Activated CD4-positive, alpha-beta T cell treated with anti-CD3 and anti-CD28 coated beads for 36 hours (primary cell): Measurements from ENCODE around the gene DCHS1. TPM values are rescaled to one million over a fixed set of nuclear protein-coding genes. Genes with fewer than 3 reads are reported as not detected.

Source experiments
- ATAC-seq: fragments of 200-7000 bp; cut with Tn5 transposase; one replicate; pipeline ENCODE4 v1.10.0; 2021; ENCODE audit warnings: mild to moderate bottlenecking, moderate library complexity
- CTCF ChIA-PET: fragments of 350-600 bp; sonication (Branson Sonifier 250); formaldehyde crosslinking; loops from one replicate; lab custom pipeline; 2021; ENCODE audit warnings: antibody characterized with exemption; lab: Charles Lee
- POLR2A ChIA-PET: fragments of 350-600 bp; sonication (Branson Sonifier 250); formaldehyde crosslinking; loops from one replicate; lab custom pipeline; 2021; ENCODE audit warnings: antibody characterized with exemption, inconsistent platforms; lab: Charles Lee
- DNase-seq: peaks from one replicate; pipeline ENCODE4 v3.0.0-alpha.2; 2020
- H3K27ac Mint-ChIP-seq: one replicate; pipeline ENCODE4 v1.8.0; 2021; ENCODE audit warnings: mixed read lengths
- H3K27me3 Mint-ChIP-seq: one replicate; pipeline ENCODE4 v1.8.0; 2021; ENCODE audit warnings: mixed read lengths
- H3K36me3 Mint-ChIP-seq: one replicate; pipeline ENCODE4 v1.8.0; 2021; ENCODE audit warnings: low read depth, mixed read lengths
- H3K4me1 Mint-ChIP-seq: one replicate; pipeline ENCODE4 v1.8.0; 2021; ENCODE audit warnings: mixed read lengths
- H3K4me3 Mint-ChIP-seq: one replicate; pipeline ENCODE4 v1.8.0; 2021; ENCODE audit warnings: mild to moderate bottlenecking, moderate library complexity, mixed read lengths
- H3K9me3 Mint-ChIP-seq: one replicate; pipeline ENCODE4 v1.8.0; 2021; ENCODE audit warnings: low read depth, mixed read lengths
- intact Hi-C, 2 experiments: fragments of 100-400 bp; cut with DNase I in 1 of 2; cut with micrococcal nuclease in 1 of 2; formaldehyde crosslinking; loops; one replicate each; pipeline versions ENCODE4 v1.14.2 to v1.15.1; 2022 to 2024; cut with DNase I, micrococcal nuclease
- total RNA-seq, 2 experiments: library from RNA; stranded (reverse); gene quantifications; one replicate each; pipeline ENCODE4 v1.2.3, GENCODE V29; 2021

The DCHS1 gene
- total RNA-seq, 2 experiments from 2014 or later = 0.78 to 0.91 TPM

DNA sequence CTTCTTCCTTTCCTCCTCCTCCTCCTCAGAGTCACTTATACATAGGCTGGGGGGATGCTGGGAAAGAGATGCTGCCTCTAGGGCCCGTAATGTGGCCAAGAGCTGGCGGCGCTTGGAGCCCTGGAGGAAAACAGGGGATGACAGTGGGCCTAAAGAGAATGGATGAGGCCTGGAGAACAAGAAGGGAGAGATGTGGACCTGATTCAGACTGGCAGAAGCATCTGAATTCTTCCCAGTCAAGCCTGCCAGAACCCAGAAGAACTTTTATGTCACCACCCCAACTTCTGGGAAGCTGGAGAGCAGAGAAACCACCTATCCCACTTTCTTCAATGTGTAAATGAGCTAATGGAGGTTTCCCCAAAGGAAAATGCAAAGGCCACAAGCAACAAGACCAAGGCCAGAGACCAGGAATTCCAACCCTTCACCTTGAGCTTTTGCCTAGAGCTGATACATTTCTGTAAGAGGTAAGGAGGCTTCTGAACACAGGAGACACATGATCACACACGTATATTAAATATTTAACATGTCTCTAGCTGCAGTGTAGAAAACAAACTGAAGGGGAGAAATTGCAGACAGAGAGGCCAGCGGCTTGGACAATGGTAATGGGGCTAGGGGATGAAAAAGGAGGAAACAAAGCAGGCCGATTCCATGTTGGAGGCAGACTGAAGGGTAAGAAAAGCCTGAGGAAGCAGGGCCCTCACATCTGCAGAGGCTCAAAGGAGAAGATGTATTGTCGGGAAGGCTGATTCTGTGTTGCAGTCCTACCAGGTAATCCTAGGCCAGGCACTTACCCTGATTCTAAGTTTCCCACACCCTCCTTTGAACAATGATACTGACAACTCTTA, 53.3 kb downstream of the DCHS1 start:
- Mint-ChIP-seq H3K9me3 (no peaks in the 10 kb centered on the region), H3K27me3 (no peaks in the 10 kb centered on the region), H3K36me3 (peaks cover 36% of the 10 kb centered on the region), H3K4me1 (peaks cover 31% of the 10 kb centered on the region), H3K27ac (peak overlapping the region; percentile 40), H3K4me3 (no peak overlapping the region)
- ChIA-PET POLR2A (interaction anchor here (0.6 to 1.5 kb wide), 3 partner anchors 10 to 65 kb away, joined by 3 to 5 read pairs (median 4); partner anchors contain the start of gene TAF10), CTCF (interaction anchor here (0.7 to 1.4 kb wide), 5 partner anchors 10 to 136 kb away, joined by 3 read pairs; partner anchors contain the start of gene MRPL17)
- ATAC-seq = no peak
- intact Hi-C loops = loop anchor here (2.0 to 10.0 kb wide), 5 partner anchors 144 to 910 kb away; partner anchors contain the start of genes APBB1 (in 1 of the 2) and PPFIBP2 (in 1 of the 2)
- no peak for DNase-seq

DNA sequence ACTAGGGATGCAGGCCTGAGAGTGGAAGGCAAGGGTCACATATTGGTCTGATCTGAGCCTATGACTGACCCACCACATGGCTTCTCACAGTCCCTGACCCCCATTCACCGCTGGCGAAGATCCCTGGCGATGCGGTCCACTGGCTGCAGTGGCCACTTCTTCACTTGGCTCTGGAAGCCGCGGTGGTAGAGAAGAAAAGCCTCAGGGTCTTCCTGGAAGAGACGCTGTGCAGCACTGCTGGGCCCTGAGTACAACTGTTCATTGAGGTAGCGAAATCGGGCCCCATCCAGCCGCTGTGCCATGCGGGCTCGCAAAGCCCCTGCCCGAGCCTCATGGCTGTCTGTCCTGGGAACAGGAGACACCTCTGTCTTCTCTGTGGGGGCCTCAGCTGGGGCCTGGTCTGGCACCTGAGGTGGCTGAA, 54.6 kb downstream of the DCHS1 start:
- ATAC-seq (no peak), DNase-seq (no peak)
- Mint-ChIP-seq H3K4me1 (peaks cover 30% of the 10 kb centered on the region), H3K27me3 (no peaks in the 10 kb centered on the region), H3K4me3 (no peak overlapping the region), H3K9me3 (no peaks in the 10 kb centered on the region), H3K36me3 (peaks cover 41% of the 10 kb centered on the region), H3K27ac (no peak overlapping the region)
- ChIA-PET POLR2A (no interaction called here), CTCF (no interaction called here)
- intact Hi-C loops = loop anchor here (5.0 to 10.0 kb wide), 3 partner anchors 146 to 911 kb away; partner anchors contain the start of genes APBB1 (in 1 of the 2) and PPFIBP2 (in 1 of the 2)

DNA sequence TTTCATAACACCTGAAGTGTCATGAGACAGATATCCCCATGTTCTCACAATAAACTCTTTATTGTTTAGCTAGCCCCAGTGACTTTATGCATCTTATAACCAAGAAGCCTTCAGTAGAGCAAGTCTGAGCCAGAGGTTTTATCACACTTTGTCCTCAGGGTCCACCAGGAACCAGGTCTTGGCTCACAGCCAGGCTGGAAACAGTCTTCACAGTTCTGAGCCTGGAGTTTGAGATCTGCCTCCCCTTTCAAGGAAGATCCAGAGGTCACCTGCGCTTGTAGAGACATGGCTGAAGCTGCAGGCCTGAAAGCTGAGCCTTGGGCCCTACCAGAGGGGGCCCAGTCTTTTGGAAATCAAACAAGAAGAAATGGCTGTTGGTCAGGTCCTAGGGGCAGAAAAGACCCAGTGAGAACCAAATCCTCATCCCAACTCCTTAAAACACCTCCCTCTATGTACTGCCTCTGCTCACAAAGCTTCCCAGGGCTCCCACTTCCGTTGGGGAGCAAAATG, 55.7 kb downstream of the DCHS1 start:
- POLR2A ChIA-PET = interaction anchor here (1.2 kb wide), 1 partner anchor 50 kb away, joined by 3 read pairs; no protein-coding TSS in a partner anchor
- ATAC-seq (no peak), DNase-seq (no peak)
- no peak overlapping the region for H3K27ac Mint-ChIP-seq
- peaks cover 39% of the 10 kb centered on the region for H3K36me3 Mint-ChIP-seq
- H3K9me3 Mint-ChIP-seq = no peaks in the 10 kb centered on the region
- H3K4me1 Mint-ChIP-seq = peaks cover 30% of the 10 kb centered on the region
- H3K27me3 Mint-ChIP-seq = no peaks in the 10 kb centered on the region
- intact Hi-C loops = loop anchor here (5.0 to 10.0 kb wide), 3 partner anchors 147 to 912 kb away; partner anchors contain the start of genes APBB1 (in 1 of the 2) and PPFIBP2 (in 1 of the 2)
- CTCF ChIA-PET = interaction anchor here (0.8 to 1.9 kb wide), 4 partner anchors 13 to 83 kb away, joined by 3 to 5 read pairs (median 4); partner anchors contain the start of genes MRPL17 and TPP1
- H3K4me3 Mint-ChIP-seq = no peak overlapping the region

DNA sequence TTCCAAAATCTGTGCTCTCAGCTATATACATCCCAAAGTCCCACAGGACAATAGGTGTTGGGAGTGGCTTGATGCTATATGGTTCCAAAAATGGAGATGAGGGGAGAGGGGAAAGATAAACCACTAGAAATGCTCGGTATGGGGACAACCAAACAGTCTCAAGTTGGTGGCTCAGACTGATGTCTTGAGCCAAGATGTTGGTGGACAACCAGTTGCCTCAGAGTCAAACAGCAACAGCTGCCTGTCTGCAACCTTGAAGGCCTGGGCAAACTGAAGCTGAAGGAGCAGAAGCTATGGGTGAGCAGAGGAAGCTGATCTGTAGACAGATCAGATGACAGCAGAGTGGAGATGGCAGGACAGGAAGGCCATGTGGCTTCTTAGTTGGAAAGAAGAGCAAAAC, 56.2 kb downstream of the DCHS1 start:
- DNase-seq (no peak), ATAC-seq (no peak)
- Mint-ChIP-seq H3K4me1 (peaks cover 33% of the 10 kb centered on the region), H3K9me3 (no peaks in the 10 kb centered on the region), H3K4me3 (no peak overlapping the region), H3K36me3 (peaks cover 39% of the 10 kb centered on the region), H3K27ac (no peak overlapping the region), H3K27me3 (no peaks in the 10 kb centered on the region)
- CTCF ChIA-PET = interaction anchor here (0.8 to 1.9 kb wide), 4 partner anchors 14 to 84 kb away, joined by 3 to 5 read pairs (median 4); partner anchors contain the start of genes MRPL17 and TPP1
- intact Hi-C loops = no loop called here
- POLR2A ChIA-PET = interaction anchor here (1.2 kb wide), 1 partner anchor 50 kb away, joined by 3 read pairs; no protein-coding TSS in a partner anchor

DNA sequence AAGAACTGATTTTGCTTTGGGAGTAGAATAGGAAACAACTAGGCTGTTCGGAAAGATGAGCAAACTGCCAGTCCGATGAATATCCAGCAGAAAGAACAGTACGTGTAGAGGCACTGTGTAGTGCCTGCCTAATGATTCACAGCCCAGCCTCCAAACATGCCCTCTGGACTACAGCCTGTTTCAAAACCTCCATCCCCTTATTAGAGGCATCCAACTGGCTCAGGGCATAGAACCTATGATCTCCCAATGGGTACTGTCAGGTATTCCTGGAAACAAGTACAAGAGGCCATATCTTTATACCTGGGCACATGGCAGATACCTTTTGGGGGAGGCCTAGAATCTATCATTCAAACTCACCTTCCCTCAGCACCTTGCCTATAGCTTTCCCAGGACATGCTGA, 57.1 kb downstream of the DCHS1 start:
- POLR2A ChIA-PET = no interaction called here
- H3K4me3 Mint-ChIP-seq = no peak overlapping the region
- CTCF ChIA-PET = interaction anchor here (0.6 to 1.0 kb wide), 2 partner anchors 69 to 247 kb away, joined by 3 read pairs; partner anchors contain the start of gene OR10A5
- H3K4me1 Mint-ChIP-seq = peaks cover 40% of the 10 kb centered on the region
- peaks cover 43% of the 10 kb centered on the region for H3K36me3 Mint-ChIP-seq
- ATAC-seq = no peak
- DNase-seq = no peak
- H3K9me3 Mint-ChIP-seq = no peaks in the 10 kb centered on the region
- H3K27me3 Mint-ChIP-seq = no peaks in the 10 kb centered on the region
- no peak overlapping the region for H3K27ac Mint-ChIP-seq
- intact Hi-C loops = no loop called here

DNA sequence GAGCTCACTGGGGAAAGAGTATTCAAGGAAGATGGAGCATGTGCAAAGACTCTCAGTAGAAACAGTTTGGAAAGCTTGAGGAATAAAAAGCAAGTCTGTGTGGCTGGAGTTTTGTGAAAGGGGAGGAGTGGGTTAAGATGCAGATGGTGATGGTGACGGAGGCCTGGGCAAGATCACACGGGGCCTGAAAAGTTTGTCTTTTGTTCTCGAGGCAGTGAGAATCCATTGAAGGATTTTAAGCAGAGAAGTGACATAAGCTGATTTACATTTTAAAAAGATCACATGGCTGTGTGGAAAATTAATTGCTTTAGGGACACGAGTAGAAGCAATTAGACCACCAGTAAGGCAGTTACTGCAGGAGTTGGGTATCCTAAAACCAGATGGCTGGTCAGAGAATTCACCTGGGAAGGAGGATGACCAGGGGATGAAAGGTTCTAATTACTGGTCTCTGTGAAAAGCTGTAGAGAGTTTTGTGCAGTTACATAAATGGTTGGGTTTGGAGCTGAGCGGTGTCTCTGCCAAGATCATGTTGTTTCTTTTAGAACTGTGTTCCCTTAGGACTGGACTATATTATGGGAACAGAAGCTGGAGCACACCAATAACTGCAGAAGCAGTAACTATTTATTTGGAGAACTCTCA, 59.3 kb downstream of the DCHS1 start:
- ChIA-PET POLR2A (no interaction called here), CTCF (interaction anchor here (1.1 to 1.2 kb wide), 2 partner anchors 67 to 87 kb away, joined by 3 to 4 read pairs; partner anchors contain the start of gene MRPL17)
- no peaks in the 10 kb centered on the region for H3K27me3 Mint-ChIP-seq
- H3K9me3 Mint-ChIP-seq = no peaks in the 10 kb centered on the region
- intact Hi-C loops = no loop called here
- H3K36me3 Mint-ChIP-seq = peaks cover 45% of the 10 kb centered on the region
- ATAC-seq (no peak), DNase-seq (no peak)
- H3K4me1 Mint-ChIP-seq = peaks cover 28% of the 10 kb centered on the region
- H3K4me3 Mint-ChIP-seq = no peak overlapping the region
- H3K27ac Mint-ChIP-seq = peak overlapping the region; percentile 3

DNA sequence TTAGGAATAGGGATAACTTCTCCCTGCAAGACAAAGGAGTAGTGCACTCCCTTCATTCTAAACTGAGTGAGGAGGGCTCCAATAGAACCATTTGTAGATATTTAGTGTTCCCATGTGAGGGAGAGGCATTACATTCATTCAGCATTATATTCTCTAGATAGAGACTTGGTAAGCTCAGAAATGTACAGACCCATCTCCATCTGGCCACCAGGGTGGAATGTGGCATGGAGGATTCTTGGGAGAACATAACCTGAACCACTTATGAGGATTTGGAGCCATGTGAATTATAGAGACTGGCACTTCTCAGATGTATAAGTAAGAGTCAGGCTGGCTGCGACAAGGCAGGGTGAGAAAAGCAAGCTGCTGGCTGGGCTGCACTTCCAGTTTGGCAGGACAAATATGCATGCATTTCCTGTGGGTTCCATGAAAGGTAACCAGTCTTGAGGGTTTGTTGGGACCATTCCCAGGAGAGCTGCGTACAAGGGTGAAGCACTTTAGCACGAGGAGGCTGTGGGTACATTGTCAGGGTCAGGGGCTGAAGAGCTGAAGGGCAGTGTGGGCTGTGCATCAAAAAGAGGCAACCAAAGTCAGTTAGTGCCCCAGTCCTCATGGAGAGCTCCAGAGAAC, 61.4 kb downstream of the DCHS1 start:
- peaks cover 41% of the 10 kb centered on the region for H3K36me3 Mint-ChIP-seq
- H3K4me3 Mint-ChIP-seq = no peak overlapping the region
- H3K27ac Mint-ChIP-seq = no peak overlapping the region
- DNase-seq = no peak
- H3K9me3 Mint-ChIP-seq = no peaks in the 10 kb centered on the region
- POLR2A ChIA-PET = no interaction called here
- no peaks in the 10 kb centered on the region for H3K27me3 Mint-ChIP-seq
- H3K4me1 Mint-ChIP-seq = peaks cover 22% of the 10 kb centered on the region
- CTCF ChIA-PET = interaction anchor here (0.7 to 1.3 kb wide), 4 partner anchors 112 to 215 kb away, joined by 3 to 5 read pairs (median 3); no protein-coding TSS in a partner anchor
- intact Hi-C loops = no loop called here
- ATAC-seq = no peak

DNA sequence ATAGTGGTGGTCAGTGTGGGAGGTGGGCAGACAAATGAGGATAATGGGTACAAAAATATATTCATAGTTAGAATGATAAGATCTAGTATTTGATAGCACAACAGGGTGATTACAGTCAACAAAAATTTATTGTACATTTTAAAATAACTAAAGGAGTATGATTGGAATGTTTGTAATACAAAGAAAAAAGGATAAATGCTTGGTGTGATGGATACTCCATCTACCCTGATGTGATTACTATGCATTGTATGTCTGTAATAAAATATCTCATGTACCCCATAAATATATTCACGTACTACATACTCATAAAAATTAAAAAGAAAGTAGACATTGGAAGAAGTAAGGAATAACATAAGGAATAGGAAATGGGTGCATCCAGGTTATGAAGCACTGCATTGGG, 67.6 kb downstream of the DCHS1 start:
- ATAC-seq (no peak), DNase-seq (no peak)
- peaks cover 19% of the 10 kb centered on the region for H3K9me3 Mint-ChIP-seq
- no peak overlapping the region for H3K27ac Mint-ChIP-seq
- ChIA-PET POLR2A (no interaction called here), CTCF (interaction anchor here (2.5 kb wide), 1 partner anchor 57 kb away, joined by 6 read pairs; no protein-coding TSS in a partner anchor)
- H3K4me3 Mint-ChIP-seq = no peak overlapping the region
- intact Hi-C loops = no loop called here
- H3K4me1 Mint-ChIP-seq = no peaks in the 10 kb centered on the region
- peaks cover 49% of the 10 kb centered on the region for H3K36me3 Mint-ChIP-seq
- no peaks in the 10 kb centered on the region for H3K27me3 Mint-ChIP-seq

DNA sequence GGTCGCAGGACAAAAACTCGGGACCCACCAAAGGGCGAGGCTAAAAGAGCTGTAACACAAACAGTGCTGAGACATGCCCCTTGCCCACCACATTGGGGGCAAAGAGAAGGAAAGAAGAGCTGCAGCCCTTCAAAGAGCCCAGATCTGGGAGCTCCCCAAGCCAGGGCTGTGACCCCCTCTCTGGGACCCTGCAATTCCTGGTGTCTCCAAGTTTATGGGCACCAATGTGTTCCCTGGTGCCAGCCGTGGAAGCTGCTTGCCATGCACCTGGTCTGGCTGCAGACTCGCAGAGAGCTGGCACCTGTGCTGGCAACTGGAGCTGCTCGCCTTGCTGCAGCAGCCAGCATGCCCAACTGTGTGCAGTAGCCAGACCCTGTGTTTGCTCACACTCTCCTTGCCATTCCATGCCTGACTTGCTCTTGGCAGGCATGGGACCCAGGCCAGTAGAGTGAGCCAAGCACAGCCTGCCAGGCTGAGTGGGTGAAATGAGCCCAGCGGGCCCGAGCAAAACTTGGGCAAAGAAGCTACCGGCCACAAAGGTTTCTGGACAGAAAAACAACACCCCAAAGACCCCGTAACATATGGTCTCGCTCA, 68.2 kb downstream of the DCHS1 start:
- no peak overlapping the region for H3K27ac Mint-ChIP-seq
- ATAC-seq (no peak), DNase-seq (no peak)
- intact Hi-C loops = no loop called here
- H3K9me3 Mint-ChIP-seq = peaks cover 21% of the 10 kb centered on the region
- H3K36me3 Mint-ChIP-seq = peaks cover 51% of the 10 kb centered on the region
- H3K4me3 Mint-ChIP-seq = no peak overlapping the region
- CTCF ChIA-PET = interaction anchor here (0.7 to 2.5 kb wide), 4 partner anchors 10 to 77 kb away, joined by 3 to 6 read pairs (median 4); no protein-coding TSS in a partner anchor
- POLR2A ChIA-PET = no interaction called here
- H3K27me3 Mint-ChIP-seq = no peaks in the 10 kb centered on the region
- no peaks in the 10 kb centered on the region for H3K4me1 Mint-ChIP-seq
